OCI-LY1 (cell line): Measurements from ENCODE around the gene WNT9B.

ENCODE experiments used
- H2AFZ ChIP-seq: fragments of 200-600 bp; sonication (generic), shearing (Covaris generic); 2 replicates; pipeline ENCODE4 v1.6.0; 2014; ENCODE audit warnings: antibody characterized with exemption, mild to moderate bottlenecking, low read length
- H3F3A ChIP-seq: fragments of 200-600 bp; sonication (generic), shearing (Covaris generic); 2 replicates; pipeline ENCODE4 v1.6.0; 2014; ENCODE audit warnings: mild to moderate bottlenecking, antibody characterized with exemption, low read length, moderate library complexity; ENCODE audit not compliant: insufficient read depth
- H3K27ac ChIP-seq: fragments of 200-600 bp; sonication (generic); 2 replicates; pipeline ENCODE4 v1.5.1; 2014; ENCODE audit warnings: low read length, mixed run types, mild to moderate bottlenecking, low read depth; ENCODE audit not compliant: poor library complexity, severe bottlenecking
- H3K27me3 ChIP-seq: fragments of 200-600 bp; sonication (generic); 2 replicates; pipeline ENCODE4 v1.6.0; 2014; ENCODE audit warnings: antibody characterized with exemption, mild to moderate bottlenecking, low read length, moderate library complexity; ENCODE audit not compliant: insufficient read depth
- H3K36me3 ChIP-seq: fragments of 200-600 bp; sonication (generic); 2 replicates; pipeline ENCODE4 v1.6.1; 2014; ENCODE audit warnings: mild to moderate bottlenecking, antibody characterized with exemption, low read length, moderate library complexity, mixed read lengths; ENCODE audit not compliant: insufficient read depth
- H3K4me1 ChIP-seq: fragments of 200-600 bp; sonication (generic); 2 replicates; pipeline ENCODE4 v1.5.1; 2014; ENCODE audit warnings: mild to moderate bottlenecking, low read length, moderate library complexity; ENCODE audit not compliant: insufficient read depth, severe bottlenecking
- H3K4me2 ChIP-seq: fragments of 200-600 bp; sonication (generic), shearing (Covaris generic); 2 replicates; pipeline ENCODE4 v1.6.1; 2014; ENCODE audit warnings: low read length
- H3K4me3 ChIP-seq: fragments of 200-600 bp; sonication (generic); 2 replicates; pipeline ENCODE4 v1.5.1; 2014; ENCODE audit warnings: low read length, low read depth, mild to moderate bottlenecking, mixed read lengths; ENCODE audit not compliant: poor library complexity, severe bottlenecking
- H3K79me2 ChIP-seq: fragments of 200-600 bp; shearing (Covaris generic); 2 replicates; pipeline ENCODE4 v1.6.1; 2016; ENCODE audit warnings: mixed run types, low read length, mixed read lengths; ENCODE audit not compliant: insufficient read depth
- H3K9ac ChIP-seq: fragments of 200-600 bp; sonication (generic), shearing (Covaris generic); 2 replicates; pipeline ENCODE4 v1.6.1; 2014; ENCODE audit warnings: mild to moderate bottlenecking, low read length, mixed read lengths
- H3K9me2 ChIP-seq: fragments of 200-600 bp; sonication (generic), shearing (Covaris generic); 2 replicates; pipeline ENCODE4 v1.6.1; 2014; ENCODE audit warnings: low read depth, mild to moderate bottlenecking, low read length, mixed read lengths
- H3K9me3 ChIP-seq: fragments of 200-600 bp; shearing (Covaris generic); 2 replicates; pipeline ENCODE4 v1.6.1; 2014; ENCODE audit warnings: low read length, mixed read lengths
- H4K20me1 ChIP-seq: fragments of 200-600 bp; sonication (generic), shearing (Covaris generic); 2 replicates; pipeline ENCODE4 v1.6.0; 2016; ENCODE audit warnings: mild to moderate bottlenecking, low read length; ENCODE audit not compliant: insufficient read depth
- CTCF ChIP-seq: fragments of 200-600 bp; sonication (generic), shearing (Covaris generic); IDR thresholded peaks from 2 replicates; pipeline ENCODE4 v1.5.1; 2017; ENCODE audit warnings: mild to moderate bottlenecking, antibody characterized with exemption, low read length, moderate library complexity, mixed read lengths
- EZH2 ChIP-seq: fragments of 200-600 bp; sonication (generic), shearing (Covaris generic); IDR thresholded peaks from 2 replicates; pipeline ENCODE4 v1.8.0; 2017; ENCODE audit warnings: borderline replicate concordance, mixed run types, mild to moderate bottlenecking, antibody characterized with exemption, low read length, moderate library complexity, mixed read lengths

WNT9B gene

GRCh38 chr17:46877466-46877865 lies 26.1 kb downstream of the WNT9B start:
- TF ChIP-seq EZH2 (no peak), CTCF (no peak)
- Histone ChIP-seq H2AFZ (no peak overlapping the region), H3K27me3 (no peaks in the 10 kb centered on the region), H3F3A (no peaks in the 10 kb centered on the region), H3K4me2 (no peak overlapping the region), H3K79me2 (no peaks in the 10 kb centered on the region), H3K4me3 (no peak overlapping the region), H3K9ac (no peak overlapping the region), H4K20me1 (no peaks in the 10 kb centered on the region), H3K27ac (no peak overlapping the region), H3K36me3 (no peaks in the 10 kb centered on the region), H3K9me2 (no peaks in the 10 kb centered on the region), H3K9me3 (no peaks in the 10 kb centered on the region), H3K4me1 (no peaks in the 10 kb centered on the region)

GRCh38 chr17:46878055-46878454 lies 26.7 kb downstream of the WNT9B start:
- H3K79me2 ChIP-seq = no peaks in the 10 kb centered on the region
- H3K36me3 ChIP-seq = no peaks in the 10 kb centered on the region
- TF ChIP-seq EZH2 (no peak), CTCF (no peak)
- no peak overlapping the region for H2AFZ ChIP-seq
- H3K4me2 ChIP-seq = no peak overlapping the region
- H3F3A ChIP-seq = no peaks in the 10 kb centered on the region
- H3K9ac ChIP-seq = no peak overlapping the region
- no peaks in the 10 kb centered on the region for H3K4me1 ChIP-seq
- no peak overlapping the region for H3K27ac ChIP-seq
- no peaks in the 10 kb centered on the region for H4K20me1 ChIP-seq
- H3K27me3 ChIP-seq = no peaks in the 10 kb centered on the region
- H3K4me3 ChIP-seq = no peak overlapping the region
- no peaks in the 10 kb centered on the region for H3K9me3 ChIP-seq
- H3K9me2 ChIP-seq = no peaks in the 10 kb centered on the region

- H3K27me3 ChIP-seq = no peaks in the 10 kb centered on the region
Measured at GRCh38 chr17:46879101-46879500, 27.7 kb downstream of the WNT9B start.

More at GRCh38 chr17:46879101-46879500, 27.7 kb downstream of the WNT9B start:
- Histone ChIP-seq H4K20me1 (no peaks in the 10 kb centered on the region), H3K9ac (no peak overlapping the region), H3K27ac (no peak overlapping the region), H2AFZ (no peak overlapping the region), H3K9me2 (no peaks in the 10 kb centered on the region), H3K4me2 (no peak overlapping the region), H3K4me3 (no peak overlapping the region), H3K4me1 (no peaks in the 10 kb centered on the region), H3F3A (no peaks in the 10 kb centered on the region), H3K79me2 (no peaks in the 10 kb centered on the region), H3K36me3 (no peaks in the 10 kb centered on the region), H3K9me3 (no peaks in the 10 kb centered on the region)
- TF ChIP-seq EZH2 = no peak
- no peak for TF ChIP-seq CTCF
